Measurements from ENCODE around the gene KRTAP10-1. TPM values are rescaled to one million over a fixed set of nuclear protein-coding genes. Genes with fewer than 3 reads are reported as not detected.

Gene KRTAP10-1
- total and polyA plus RNA-seq, 2 donors from 2014 or later: not detected

GRCh38 chr21:44511219-44511937 is 28.6 kb downstream of the KRTAP10-1 start:
- FAIRE-seq: no peak
- H3K27ac ChIP-seq (ENCODE audit: low read depth in 2 of 2, low read length in 2 of 2): no peak overlapping the region
- DNase-seq: peak in 1 of 5 donors; percentile 45
- no peak overlapping the region for H3K4me3 ChIP-seq (ENCODE audit: low read length in 3 of 3)
- H3K27me3 ChIP-seq (ENCODE audit: control insufficient read depth, insufficient read depth, low read length): no peaks in the 10 kb centered on the region
- intact Hi-C loops (cut with DNase I): no loop called here
- H3K9ac ChIP-seq (ENCODE audit: low read length in 3 of 3): no peak overlapping the region
- H3K36me3 ChIP-seq (ENCODE audit: control insufficient read depth in 2 of 3, insufficient read depth in 3 of 3, low read length in 3 of 3): peaks cover 0 to 2% (median 0%) of the 10 kb centered on the region in 3 donors
- H3K4me1 ChIP-seq (ENCODE audit: control insufficient read depth in 2 of 3, insufficient read depth in 2 of 3, low read depth in 1 of 3, low read length in 3 of 3): peaks cover 0 to 6% (median 0%) of the 10 kb centered on the region in 3 donors
- TF ChIP-seq CTCF (IDR thresholded peaks at IDR 0.05; ENCODE audit: borderline replicate concordance, extremely low read depth, insufficient read depth): no peak
- no peaks in the 10 kb centered on the region for H3K9me3 ChIP-seq (ENCODE audit: control insufficient read depth in 2 of 3, insufficient read depth in 1 of 3, low read length in 3 of 3)

GRCh38 chr21:44510508-44511218 is 29.3 kb downstream of the KRTAP10-1 start:
- peak; percentile 90 for TF ChIP-seq CTCF (IDR thresholded peaks at IDR 0.05; ENCODE audit: borderline replicate concordance, extremely low read depth, insufficient read depth)
- H3K36me3 ChIP-seq (ENCODE audit: control insufficient read depth in 2 of 3, insufficient read depth in 3 of 3, low read length in 3 of 3): peaks cover 0 to 2% (median 0%) of the 10 kb centered on the region in 3 donors
- peak overlapping the region in 2 of 3 donors; percentile 1 to 2 for H3K4me3 ChIP-seq (ENCODE audit: low read length in 3 of 3)
- peaks cover 0 to 6% (median 0%) of the 10 kb centered on the region in 3 donors for H3K4me1 ChIP-seq (ENCODE audit: control insufficient read depth in 2 of 3, insufficient read depth in 2 of 3, low read depth in 1 of 3, low read length in 3 of 3)
- H3K27me3 ChIP-seq (ENCODE audit: control insufficient read depth, insufficient read depth, low read length): no peaks in the 10 kb centered on the region
- H3K9ac ChIP-seq (ENCODE audit: low read length in 3 of 3): no peak overlapping the region
- FAIRE-seq (no peak), DNase-seq (peak; percentile 85 to 91 (median 87))
- intact Hi-C loops (cut with DNase I): no loop called here
- H3K27ac ChIP-seq (ENCODE audit: low read depth in 2 of 2, low read length in 2 of 2): no peak overlapping the region
- H3K9me3 ChIP-seq (ENCODE audit: control insufficient read depth in 2 of 3, insufficient read depth in 1 of 3, low read length in 3 of 3): no peaks in the 10 kb centered on the region

- FAIRE-seq (no peak), DNase-seq (no peak)
- Histone ChIP-seq H3K9ac (ENCODE audit: low read length in 3 of 3) (no peak overlapping the region), H3K27ac (ENCODE audit: low read depth in 2 of 2, low read length in 2 of 2) (no peak overlapping the region), H3K4me1 (ENCODE audit: control insufficient read depth in 2 of 3, insufficient read depth in 2 of 3, low read depth in 1 of 3, low read length in 3 of 3) (peaks cover 0 to 6% (median 0%) of the 10 kb centered on the region in 3 donors), H3K36me3 (ENCODE audit: control insufficient read depth in 2 of 3, insufficient read depth in 3 of 3, low read length in 3 of 3) (peaks cover 0 to 2% (median 0%) of the 10 kb centered on the region in 3 donors), H3K9me3 (ENCODE audit: control insufficient read depth in 2 of 3, insufficient read depth in 1 of 3, low read length in 3 of 3) (no peaks in the 10 kb centered on the region), H3K27me3 (ENCODE audit: control insufficient read depth, insufficient read depth, low read length) (no peaks in the 10 kb centered on the region), H3K4me3 (ENCODE audit: low read length in 3 of 3) (no peak overlapping the region)
- intact Hi-C loops (cut with DNase I): no loop called here
- no peak for TF ChIP-seq CTCF (IDR thresholded peaks at IDR 0.05; ENCODE audit: borderline replicate concordance, extremely low read depth, insufficient read depth)
Measured at GRCh38 chr21:44510109-44510507, 29.9 kb downstream of the KRTAP10-1 start.

Data from kidney (tissue), 14 donors.